ENCODE data around the gene XRCC4. TPM values are rescaled to one million over a fixed set of nuclear protein-coding genes. Genes with fewer than 3 reads are reported as not detected.

XRCC4 gene
- polyA plus RNA-seq, 1 of the 3 experiments (the other 2 are of a cell fraction), result 1.8 TPM

DNA sequence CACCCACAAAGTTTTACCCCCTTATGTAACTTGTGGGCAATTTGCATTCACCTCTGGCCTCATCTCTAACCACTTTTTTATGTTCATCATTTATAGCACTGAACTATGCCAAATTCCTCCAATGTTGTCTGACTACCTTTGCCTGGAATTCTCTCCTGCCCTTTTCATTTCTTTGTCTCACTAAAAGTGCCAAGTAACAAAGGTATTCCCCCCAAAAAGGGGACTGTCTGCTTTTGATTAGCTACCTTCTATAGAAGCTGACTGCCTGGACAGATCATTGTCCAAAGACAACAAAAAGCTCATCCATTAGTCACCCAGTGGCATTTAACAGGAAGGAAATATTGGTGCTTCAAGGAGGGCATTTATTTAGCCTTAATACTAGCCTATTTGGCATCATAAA lies 204.3 kb downstream of the XRCC4 start (continued):
- TF ChIP-seq YY1 (IDR thresholded peaks at IDR 0.05; ENCODE audit: low read depth) (no peak), FOXJ3 (CRISPR knock-in tag; IDR thresholded peaks at IDR 0.05) (no peak), NRF1 (IDR thresholded peaks at IDR 0.05; ENCODE audit: low read depth, low read length) (no peak), SMC3 (IDR thresholded peaks at IDR 0.05; ENCODE audit: low read depth, low read length) (no peak), FOXM1 (IDR thresholded peaks at IDR 0.05; ENCODE audit: low read depth) (peak; percentile 77; the same call in 1 of the 2 replicates), JUND (IDR thresholded peaks at IDR 0.05) (peak; percentile 99), GABPA (IDR thresholded peaks at IDR 0.05; ENCODE audit: low read depth) (peak; percentile 36; the same call in 1 of the 2 replicates), EP300 (IDR thresholded peaks at IDR 0.05; ENCODE audit: borderline replicate concordance in 1 of 2, low read depth in 1 of 2, low read length in 1 of 2) (peak in 1 of 2 experiments; percentile 97; a peak in 2 of 4 replicates), MEF2A (IDR thresholded peaks at IDR 0.05; ENCODE audit: borderline replicate concordance, low read depth) (peak; percentile 90), GATA2 (CRISPR knock-in tag; IDR thresholded peaks at IDR 0.05) (no peak), RFX5 (IDR thresholded peaks at IDR 0.05; ENCODE audit: low read length) (no peak), TEAD4 (IDR thresholded peaks at IDR 0.05; ENCODE audit: borderline replicate concordance, insufficient read depth) (peak; percentile 97), POLR2AphosphoS5 (IDR thresholded peaks at IDR 0.05; ENCODE audit: low read depth, low read length) (peak; percentile 82; the same call in 1 of the 2 replicates), RCOR1 (IDR thresholded peaks at IDR 0.05; ENCODE audit: low read length) (no peak), TAF1 (IDR thresholded peaks at IDR 0.05; ENCODE audit: borderline replicate concordance, low read depth, low read length) (peak; percentile 31; the same call in 1 of the 2 replicates), TCF12 (IDR thresholded peaks at IDR 0.05) (peak; percentile 99)
- TF ChIP-seq, protein P1, sequence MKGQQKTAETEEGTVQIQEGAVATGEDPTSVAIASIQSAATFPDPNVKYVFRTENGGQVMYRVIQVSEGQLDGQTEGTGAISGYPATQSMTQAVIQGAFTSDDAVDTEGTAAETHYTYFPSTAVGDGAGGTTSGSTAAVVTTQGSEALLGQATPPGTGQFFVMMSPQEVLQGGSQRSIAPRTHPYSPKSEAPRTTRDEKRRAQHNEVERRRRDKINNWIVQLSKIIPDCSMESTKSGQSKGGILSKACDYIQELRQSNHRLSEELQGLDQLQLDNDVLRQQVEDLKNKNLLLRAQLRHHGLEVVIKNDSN (IDR thresholded peaks at IDR 0.05; ENCODE audit: borderline replicate concordance, low read depth), result 0 out of 2 replicates have a peak, but pooled peaks have one; percentile 20
- TF ChIP-seq, protein P2, sequence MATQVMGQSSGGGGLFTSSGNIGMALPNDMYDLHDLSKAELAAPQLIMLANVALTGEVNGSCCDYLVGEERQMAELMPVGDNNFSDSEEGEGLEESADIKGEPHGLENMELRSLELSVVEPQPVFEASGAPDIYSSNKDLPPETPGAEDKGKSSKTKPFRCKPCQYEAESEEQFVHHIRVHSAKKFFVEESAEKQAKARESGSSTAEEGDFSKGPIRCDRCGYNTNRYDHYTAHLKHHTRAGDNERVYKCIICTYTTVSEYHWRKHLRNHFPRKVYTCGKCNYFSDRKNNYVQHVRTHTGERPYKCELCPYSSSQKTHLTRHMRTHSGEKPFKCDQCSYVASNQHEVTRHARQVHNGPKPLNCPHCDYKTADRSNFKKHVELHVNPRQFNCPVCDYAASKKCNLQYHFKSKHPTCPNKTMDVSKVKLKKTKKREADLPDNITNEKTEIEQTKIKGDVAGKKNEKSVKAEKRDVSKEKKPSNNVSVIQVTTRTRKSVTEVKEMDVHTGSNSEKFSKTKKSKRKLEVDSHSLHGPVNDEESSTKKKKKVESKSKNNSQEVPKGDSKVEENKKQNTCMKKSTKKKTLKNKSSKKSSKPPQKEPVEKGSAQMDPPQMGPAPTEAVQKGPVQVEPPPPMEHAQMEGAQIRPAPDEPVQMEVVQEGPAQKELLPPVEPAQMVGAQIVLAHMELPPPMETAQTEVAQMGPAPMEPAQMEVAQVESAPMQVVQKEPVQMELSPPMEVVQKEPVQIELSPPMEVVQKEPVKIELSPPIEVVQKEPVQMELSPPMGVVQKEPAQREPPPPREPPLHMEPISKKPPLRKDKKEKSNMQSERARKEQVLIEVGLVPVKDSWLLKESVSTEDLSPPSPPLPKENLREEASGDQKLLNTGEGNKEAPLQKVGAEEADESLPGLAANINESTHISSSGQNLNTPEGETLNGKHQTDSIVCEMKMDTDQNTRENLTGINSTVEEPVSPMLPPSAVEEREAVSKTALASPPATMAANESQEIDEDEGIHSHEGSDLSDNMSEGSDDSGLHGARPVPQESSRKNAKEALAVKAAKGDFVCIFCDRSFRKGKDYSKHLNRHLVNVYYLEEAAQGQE (IDR thresholded peaks at IDR 0.05; ENCODE audit: low read depth, low read length), result peak; percentile 58; the same call in 1 of the 2 replicates
- TF ChIP-seq, protein P3, sequence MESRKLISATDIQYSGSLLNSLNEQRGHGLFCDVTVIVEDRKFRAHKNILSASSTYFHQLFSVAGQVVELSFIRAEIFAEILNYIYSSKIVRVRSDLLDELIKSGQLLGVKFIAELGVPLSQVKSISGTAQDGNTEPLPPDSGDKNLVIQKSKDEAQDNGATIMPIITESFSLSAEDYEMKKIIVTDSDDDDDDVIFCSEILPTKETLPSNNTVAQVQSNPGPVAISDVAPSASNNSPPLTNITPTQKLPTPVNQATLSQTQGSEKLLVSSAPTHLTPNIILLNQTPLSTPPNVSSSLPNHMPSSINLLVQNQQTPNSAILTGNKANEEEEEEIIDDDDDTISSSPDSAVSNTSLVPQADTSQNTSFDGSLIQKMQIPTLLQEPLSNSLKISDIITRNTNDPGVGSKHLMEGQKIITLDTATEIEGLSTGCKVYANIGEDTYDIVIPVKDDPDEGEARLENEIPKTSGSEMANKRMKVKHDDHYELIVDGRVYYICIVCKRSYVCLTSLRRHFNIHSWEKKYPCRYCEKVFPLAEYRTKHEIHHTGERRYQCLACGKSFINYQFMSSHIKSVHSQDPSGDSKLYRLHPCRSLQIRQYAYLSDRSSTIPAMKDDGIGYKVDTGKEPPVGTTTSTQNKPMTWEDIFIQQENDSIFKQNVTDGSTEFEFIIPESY (IDR thresholded peaks at IDR 0.05; ENCODE audit: borderline replicate concordance, low read depth), result peak; percentile 87
